Esophagus muscularis mucosa (tissue), 4 donors: ENCODE measurements around the gene TP53I11.

ENCODE experiments used
- CTCF ChIP-seq, 3 experiments: fragments of 200-600 bp in 2 of 3; fragments of 450-650 bp in 1 of 3; sonication (generic) in 2 of 3; IDR thresholded peaks; one replicate each; pipeline ENCODE4 v1.5.1; 2017 to 2019; ENCODE audit warnings: antibody characterized with exemption in 3 of 3, mild to moderate bottlenecking in 2 of 3, moderate library complexity in 1 of 3
- EP300 ChIP-seq: sonication (generic); formaldehyde crosslinking; IDR thresholded peaks from one replicate; pipeline ENCODE4 v1.6.1; 2017; ENCODE audit warnings: antibody characterized with exemption
- POLR2A ChIP-seq: fragments of 450-650 bp; IDR thresholded peaks from one replicate; pipeline ENCODE4 v1.6.1; 2017; ENCODE audit warnings: antibody characterized with exemption, moderate library complexity, mild to moderate bottlenecking, low read depth

GRCh38 chr11:44912270-44912987, 38.3 kb downstream of the TP53I11 start:
- TF ChIP-seq EP300 (no peak), CTCF (IDR thresholded peaks at IDR 0.05) (no peak), POLR2A (no peak)
